ENCODE results near the gene TAS2R60. TPM values are rescaled to one million over a fixed set of nuclear protein-coding genes. Genes with fewer than 3 reads are reported as not detected.
A peak's percentile ranks its signal among the peaks of the same experiment; 100 is the strongest.
"Not testable (repeated sequence)": the region's sequence is repeated elsewhere in the genome, so short reads cannot be mapped to it uniquely, and the experiment has no call there.

Gene TAS2R60
- total RNA-seq, 2 experiments from 2014 or later, result not detected

DNA sequence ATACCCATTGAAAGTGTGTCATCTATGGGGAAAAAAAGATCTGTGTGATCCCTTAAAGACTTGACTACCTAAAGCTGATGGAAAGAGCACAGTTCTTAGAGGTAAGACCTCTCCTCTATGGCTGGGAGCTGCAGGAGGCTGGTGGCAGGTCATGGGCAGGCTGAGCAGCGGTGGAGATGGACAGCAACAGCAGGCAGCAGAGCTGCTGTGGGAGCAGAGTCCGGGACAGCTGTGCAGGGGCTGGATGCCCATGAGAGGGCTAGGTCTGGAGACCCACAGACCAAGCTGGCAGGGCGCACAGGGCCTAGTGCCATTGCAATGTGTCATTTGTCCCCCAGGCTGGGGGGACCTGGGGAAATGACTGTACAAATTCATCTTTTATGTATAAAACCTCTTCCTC lies 21.2 kb upstream of the TAS2R60 start:
- H3K9me3 Mint-ChIP-seq, result peaks cover 7% of the 10 kb centered on the region
- H3K4me3 Mint-ChIP-seq, result no peak overlapping the region

DNA sequence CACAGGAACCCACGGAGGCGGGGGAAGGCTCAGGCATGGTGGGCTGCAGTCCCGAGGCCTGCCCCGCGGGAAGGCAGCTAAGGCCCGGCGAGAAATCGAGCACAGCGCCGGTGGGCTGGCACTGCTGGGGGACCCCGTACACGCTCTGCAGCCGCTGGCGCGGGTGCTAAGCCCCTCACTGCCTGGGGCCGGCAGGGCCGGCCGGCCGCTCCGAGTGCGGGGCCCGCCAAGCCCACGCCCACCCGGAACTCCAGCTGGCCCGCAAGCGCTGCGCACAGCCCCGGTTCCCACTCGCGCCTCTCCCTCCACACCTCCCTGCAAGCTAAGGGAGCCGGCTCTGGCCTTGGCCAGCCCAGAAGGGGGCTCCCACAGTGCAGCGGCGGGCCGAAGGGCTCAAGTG lies 18.8 kb upstream of the TAS2R60 start:
- H3K27me3 Mint-ChIP-seq, H3K4me3 Mint-ChIP-seq, H3K36me3 Mint-ChIP-seq, DNase-seq, H3K9me3 Mint-ChIP-seq, H3K27ac Mint-ChIP-seq: not testable (repeated sequence)
- H3K4me1 Mint-ChIP-seq, result peaks cover 13% of the 10 kb centered on the region

More for the DNA sequence above, 21.2 kb upstream of the TAS2R60 start:
- H3K27me3 Mint-ChIP-seq, result no peaks in the 10 kb centered on the region
- H3K4me1 Mint-ChIP-seq, result peaks cover 16% of the 10 kb centered on the region
- H3K36me3 Mint-ChIP-seq, result peaks cover 5% of the 10 kb centered on the region
- DNase-seq, result no peak
- no peak overlapping the region for H3K27ac Mint-ChIP-seq

DNA sequence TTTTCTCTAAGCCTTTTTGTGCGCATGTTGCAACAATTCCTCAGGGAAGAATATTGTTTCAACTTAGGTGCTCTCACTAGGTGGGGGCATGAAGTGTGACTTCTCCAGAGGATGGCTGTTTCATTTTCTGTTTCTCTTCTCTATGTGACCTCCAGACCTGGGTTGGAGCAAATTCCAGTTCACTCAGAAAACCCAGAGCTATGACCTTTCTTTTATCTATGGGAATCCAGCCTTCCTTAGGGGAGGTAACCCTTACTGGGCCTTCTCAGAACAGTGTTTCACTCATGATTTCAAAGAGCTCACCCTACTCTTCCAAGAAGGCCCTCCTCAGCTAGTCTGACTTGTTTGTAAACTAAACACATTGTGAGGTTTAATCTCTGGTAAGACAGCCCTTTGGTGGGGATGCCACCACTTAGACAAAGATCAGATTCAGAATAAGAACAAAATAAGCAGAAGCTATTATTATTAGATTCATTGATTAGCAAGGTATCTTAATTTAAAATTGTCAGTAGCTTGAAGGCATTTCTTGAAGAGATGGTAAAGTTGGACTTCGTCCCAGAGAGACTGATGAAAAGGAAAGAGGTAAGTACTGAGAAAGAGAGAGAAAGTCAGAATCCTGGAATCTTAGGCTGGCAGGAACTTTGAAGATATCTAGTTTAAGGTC lies 16.6 kb upstream of the TAS2R60 start:
- Mint-ChIP-seq H3K27ac (no peak overlapping the region), H3K9me3 (no peaks in the 10 kb centered on the region), H3K4me3 (no peak overlapping the region)

DNA sequence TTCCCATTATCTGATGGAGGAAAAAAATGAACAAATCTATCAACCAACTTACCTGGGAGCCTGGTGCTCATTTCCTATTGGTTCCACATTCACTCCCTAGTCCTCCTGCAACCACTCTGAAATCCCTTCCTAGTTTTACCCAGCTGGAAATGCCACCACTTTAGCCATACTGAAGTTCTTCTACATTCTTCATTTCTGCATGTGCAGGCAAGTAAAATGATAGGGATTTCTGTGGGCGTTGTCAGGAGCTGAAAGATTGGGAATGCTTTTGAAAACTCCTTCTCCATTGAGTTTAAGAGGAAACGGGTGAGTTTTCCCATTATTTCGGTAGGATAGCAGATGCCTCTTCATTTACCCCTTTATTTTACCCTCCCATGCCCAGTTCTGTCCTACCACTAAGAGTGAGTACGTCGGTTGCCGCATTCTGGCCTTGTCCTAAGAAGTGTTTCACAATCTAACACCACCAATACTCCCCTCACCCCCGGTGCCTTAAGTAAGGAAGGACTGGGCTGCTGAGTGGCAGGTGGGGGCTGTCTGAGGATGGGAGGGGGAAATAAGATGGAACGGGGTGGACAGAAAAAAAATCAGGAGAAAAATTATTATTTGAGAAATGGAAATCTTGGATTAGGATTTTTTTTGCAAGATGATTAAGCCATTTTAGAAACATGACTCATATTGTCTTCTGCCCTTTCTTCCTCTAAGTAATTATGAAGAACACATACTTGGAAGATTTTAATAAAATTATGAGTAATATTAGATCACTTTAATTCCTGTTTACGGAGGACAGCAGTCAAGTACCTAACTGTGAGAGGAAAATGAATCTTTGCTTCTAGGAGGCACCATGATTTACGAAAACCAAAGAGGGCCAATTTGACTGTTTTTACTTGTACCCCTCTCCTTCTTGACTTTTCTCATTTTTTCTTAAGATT lies 13.2 kb upstream of the TAS2R60 start:
- H3K27ac Mint-ChIP-seq, result no peak overlapping the region
- no peaks in the 10 kb centered on the region for H3K27me3 Mint-ChIP-seq
- no peaks in the 10 kb centered on the region for H3K36me3 Mint-ChIP-seq
- peaks cover 9% of the 10 kb centered on the region for H3K4me1 Mint-ChIP-seq
- H3K9me3 Mint-ChIP-seq, result no peaks in the 10 kb centered on the region
- no peak overlapping the region for H3K4me3 Mint-ChIP-seq
- no peak for DNase-seq

More for the DNA sequence above, 16.6 kb upstream of the TAS2R60 start:
- no peak for DNase-seq
- H3K36me3 Mint-ChIP-seq, result no peaks in the 10 kb centered on the region
- no peaks in the 10 kb centered on the region for H3K27me3 Mint-ChIP-seq
- H3K4me1 Mint-ChIP-seq, result peaks cover 8% of the 10 kb centered on the region

DNA sequence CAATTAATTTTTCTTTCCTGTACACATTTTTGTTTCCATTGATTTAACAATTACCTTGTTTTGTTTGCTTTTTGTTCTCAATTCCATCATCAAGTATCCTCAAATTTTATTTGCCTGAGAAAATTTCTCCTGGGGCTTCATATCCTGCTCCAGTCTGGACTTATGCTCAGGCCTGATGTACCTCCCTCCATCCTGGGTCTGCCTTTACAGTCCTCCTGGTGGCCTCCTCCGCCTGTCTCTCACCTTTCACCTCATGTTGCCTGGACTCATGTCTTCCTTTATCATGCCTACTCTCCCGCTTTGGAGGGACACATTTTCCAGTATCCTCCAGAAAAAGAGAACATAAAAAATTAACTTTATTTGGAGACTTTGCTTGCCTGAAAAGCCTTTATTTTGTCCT lies 12.1 kb upstream of the TAS2R60 start:
- no peaks in the 10 kb centered on the region for H3K27me3 Mint-ChIP-seq
- H3K4me3 Mint-ChIP-seq, result no peak overlapping the region
- DNase-seq, result no peak
- H3K9me3 Mint-ChIP-seq, result no peaks in the 10 kb centered on the region
- H3K36me3 Mint-ChIP-seq, result peaks cover 3% of the 10 kb centered on the region
- no peak overlapping the region for H3K27ac Mint-ChIP-seq
- peaks cover 13% of the 10 kb centered on the region for H3K4me1 Mint-ChIP-seq

DNA sequence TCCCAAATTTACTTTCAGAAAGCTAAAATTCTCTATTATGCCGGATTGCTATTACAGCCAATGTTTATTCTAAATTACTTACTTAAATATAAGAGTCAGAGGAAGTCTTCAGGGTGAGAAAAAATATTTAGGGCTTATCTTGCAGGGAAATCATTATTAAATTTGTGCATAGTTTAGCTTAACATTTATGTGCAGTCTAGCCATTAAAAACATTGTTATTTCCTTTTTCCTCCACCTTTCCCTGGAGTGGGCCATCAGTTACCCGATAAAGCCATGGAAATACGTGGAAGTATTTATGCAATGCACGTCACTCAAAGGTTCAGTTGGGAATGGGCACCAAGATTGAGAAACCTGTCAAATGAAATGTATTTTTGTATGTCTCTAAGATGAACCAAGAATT lies 9.5 kb upstream of the TAS2R60 start:
- no peak for DNase-seq
- Mint-ChIP-seq H3K4me1 (peaks cover 28% of the 10 kb centered on the region), H3K27ac (no peak overlapping the region), H3K36me3 (peaks cover 9% of the 10 kb centered on the region), H3K27me3 (no peaks in the 10 kb centered on the region), H3K4me3 (no peak overlapping the region), H3K9me3 (no peaks in the 10 kb centered on the region)

DNA sequence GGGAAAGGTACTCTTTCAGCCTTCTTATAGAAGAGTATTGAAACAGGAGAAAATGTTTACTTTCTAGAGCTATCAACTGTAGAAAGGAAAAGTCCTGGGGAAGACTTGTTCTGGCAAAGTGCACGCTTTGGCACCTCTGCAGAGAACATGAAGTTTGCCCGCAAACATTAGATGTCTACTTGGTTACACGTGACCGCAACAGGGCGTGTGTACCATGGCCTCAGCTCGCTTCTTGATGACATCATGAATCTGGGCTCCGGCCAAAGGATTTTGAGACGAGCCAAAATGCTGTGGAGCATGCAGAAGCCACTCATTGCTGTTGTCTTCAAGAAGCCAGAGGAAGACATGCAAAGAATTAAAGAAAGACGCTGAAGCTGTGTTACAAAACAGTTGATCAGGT lies 8.6 kb upstream of the TAS2R60 start:
- H3K9me3 Mint-ChIP-seq, result no peaks in the 10 kb centered on the region
- DNase-seq, result no peak
- H3K27me3 Mint-ChIP-seq, result no peaks in the 10 kb centered on the region
- H3K36me3 Mint-ChIP-seq, result peaks cover 10% of the 10 kb centered on the region
- peaks cover 28% of the 10 kb centered on the region for H3K4me1 Mint-ChIP-seq
- H3K4me3 Mint-ChIP-seq, result no peak overlapping the region
- H3K27ac Mint-ChIP-seq, result no peak overlapping the region

DNA sequence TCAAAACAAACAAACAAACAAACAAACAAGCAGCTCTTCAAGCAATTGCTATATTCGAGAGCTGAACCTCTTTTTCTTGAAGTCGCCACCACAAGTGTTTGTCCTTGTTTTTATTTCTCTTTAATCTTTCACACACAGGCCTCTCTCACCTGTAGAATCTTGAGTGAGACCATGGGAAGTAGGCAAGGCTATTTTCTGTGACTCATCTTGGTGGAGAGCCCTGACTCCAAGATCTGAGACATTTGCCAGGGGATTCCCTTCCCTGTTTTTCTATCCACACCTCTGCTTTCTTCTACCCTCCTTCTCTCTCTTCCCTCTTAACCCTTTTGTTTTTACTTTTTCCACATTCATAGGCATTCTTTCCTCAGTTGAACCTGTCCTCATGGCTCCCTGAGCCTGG lies 8.0 kb upstream of the TAS2R60 start:
- Mint-ChIP-seq H3K36me3 (peaks cover 10% of the 10 kb centered on the region), H3K27ac (no peak overlapping the region), H3K4me3 (no peak overlapping the region), H3K4me1 (peaks cover 30% of the 10 kb centered on the region), H3K9me3 (no peaks in the 10 kb centered on the region), H3K27me3 (no peaks in the 10 kb centered on the region)
- DNase-seq, result no peak

DNA sequence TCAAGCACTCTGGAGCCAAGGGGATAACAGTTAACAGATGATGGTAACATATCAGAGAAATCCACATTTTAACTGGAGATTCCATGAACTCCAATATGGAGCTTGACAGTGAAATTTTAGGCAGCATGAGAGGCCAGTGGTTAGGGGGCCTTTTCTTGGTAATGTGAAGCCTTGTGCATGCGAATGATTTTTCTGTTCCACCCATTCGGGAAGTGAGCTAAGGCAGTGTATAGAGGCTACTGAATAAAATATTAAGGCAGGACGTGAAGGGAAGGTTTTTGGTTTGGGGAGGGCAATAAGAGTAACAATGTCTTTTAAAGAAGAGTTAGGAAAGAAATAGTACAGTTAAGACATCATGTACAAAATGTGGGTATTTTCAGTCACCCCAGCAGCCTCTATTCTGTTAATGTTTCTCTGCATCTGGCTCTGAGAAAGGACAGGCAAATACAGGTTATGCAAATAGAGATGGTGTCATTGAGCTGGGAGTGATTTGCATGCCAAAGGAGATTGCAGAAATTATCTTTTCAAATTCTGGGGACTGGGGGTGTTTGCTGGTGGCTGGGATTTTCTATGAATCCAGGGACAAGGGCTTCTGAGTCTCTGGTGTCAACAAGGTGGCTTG lies 6.8 kb upstream of the TAS2R60 start:
- Mint-ChIP-seq H3K4me3 (no peak overlapping the region), H3K27ac (no peak overlapping the region), H3K27me3 (no peaks in the 10 kb centered on the region), H3K9me3 (no peaks in the 10 kb centered on the region), H3K4me1 (peaks cover 30% of the 10 kb centered on the region), H3K36me3 (peaks cover 10% of the 10 kb centered on the region)
- DNase-seq, result no peak

DNA sequence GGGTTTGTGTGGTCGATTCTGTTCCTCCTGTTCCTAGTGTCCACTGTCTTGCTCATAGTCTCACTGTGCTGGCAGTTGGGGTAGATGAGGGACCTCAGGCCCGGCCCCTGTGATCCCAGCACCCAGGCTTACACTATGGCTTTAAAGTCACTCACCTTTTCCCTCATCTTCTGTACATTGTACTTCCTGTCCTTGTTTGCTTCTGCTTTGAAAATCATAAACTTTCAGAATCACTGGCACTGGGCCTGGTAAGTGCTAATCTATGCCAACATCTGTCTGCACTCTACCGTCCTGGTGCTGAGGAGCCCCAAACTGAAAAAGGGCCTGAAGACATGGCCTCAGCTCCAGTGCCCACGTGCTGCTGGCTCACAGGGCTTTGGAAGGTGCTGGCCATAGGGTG lies 5.7 kb upstream of the TAS2R60 start:
- H3K36me3 Mint-ChIP-seq, result peaks cover 10% of the 10 kb centered on the region
- peak overlapping the region; percentile 37 for H3K27ac Mint-ChIP-seq
- no peak for DNase-seq
- H3K27me3 Mint-ChIP-seq, result no peaks in the 10 kb centered on the region
- no peak overlapping the region for H3K4me3 Mint-ChIP-seq
- H3K4me1 Mint-ChIP-seq, result peaks cover 26% of the 10 kb centered on the region
- H3K9me3 Mint-ChIP-seq, result no peaks in the 10 kb centered on the region

DNA sequence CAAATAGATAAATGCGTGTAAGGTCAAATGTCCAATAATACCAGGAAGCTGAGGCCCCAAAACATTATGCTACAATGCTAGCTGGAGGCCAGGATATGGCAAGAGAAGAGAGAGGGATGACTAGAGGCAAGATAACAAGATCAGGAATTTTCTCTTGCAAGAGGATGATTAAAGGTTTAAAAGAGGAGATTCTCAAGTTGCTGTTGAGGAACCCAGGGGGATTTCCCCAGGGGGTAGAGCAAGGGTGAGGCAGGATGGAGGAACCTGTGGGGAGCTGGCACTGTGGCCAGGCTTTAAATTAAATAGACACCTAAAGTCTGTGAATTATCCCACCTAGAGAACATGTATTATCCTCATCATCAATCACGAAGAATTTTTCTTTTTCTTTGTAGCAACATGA lies 3.4 kb upstream of the TAS2R60 start:
- DNase-seq, result no peak
- Mint-ChIP-seq H3K36me3 (peaks cover 10% of the 10 kb centered on the region), H3K4me3 (no peak overlapping the region), H3K9me3 (no peaks in the 10 kb centered on the region), H3K27me3 (no peaks in the 10 kb centered on the region), H3K27ac (no peak overlapping the region), H3K4me1 (peaks cover 26% of the 10 kb centered on the region)

DNA sequence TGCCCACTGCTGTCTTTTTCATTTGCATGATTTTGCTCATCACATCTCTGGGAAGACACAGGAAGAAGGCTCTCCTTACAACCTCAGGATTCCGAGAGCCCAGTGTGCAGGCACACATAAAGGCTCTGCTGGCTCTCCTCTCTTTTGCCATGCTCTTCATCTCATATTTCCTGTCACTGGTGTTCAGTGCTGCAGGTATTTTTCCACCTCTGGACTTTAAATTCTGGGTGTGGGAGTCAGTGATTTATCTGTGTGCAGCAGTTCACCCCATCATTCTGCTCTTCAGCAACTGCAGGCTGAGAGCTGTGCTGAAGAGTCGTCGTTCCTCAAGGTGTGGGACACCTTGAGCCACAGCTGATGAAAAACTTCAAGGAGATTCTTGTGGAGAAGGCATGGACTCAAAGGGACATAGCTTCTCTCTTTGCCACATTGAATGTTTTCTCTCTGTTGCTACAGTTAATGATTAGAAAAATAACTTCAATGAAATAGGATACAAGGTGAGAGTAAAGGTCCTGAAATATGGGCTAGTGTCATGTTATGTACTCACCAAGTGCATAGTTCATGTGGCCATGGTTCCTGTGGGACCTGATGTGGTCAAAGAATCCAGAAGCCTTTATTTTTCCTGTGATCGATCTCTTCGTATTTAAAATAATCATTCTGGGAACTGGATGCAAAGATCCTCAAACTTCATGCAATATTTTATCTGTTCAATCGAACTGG lies 970 bp downstream of the TAS2R60 start:
- DNase-seq, result no peak
- no peak overlapping the region for H3K4me3 Mint-ChIP-seq
- no peaks in the 10 kb centered on the region for H3K27me3 Mint-ChIP-seq
- H3K9me3 Mint-ChIP-seq, result no peaks in the 10 kb centered on the region
- peaks cover 2% of the 10 kb centered on the region for H3K4me1 Mint-ChIP-seq
- no peaks in the 10 kb centered on the region for H3K36me3 Mint-ChIP-seq
- H3K27ac Mint-ChIP-seq, result no peak overlapping the region

DNA sequence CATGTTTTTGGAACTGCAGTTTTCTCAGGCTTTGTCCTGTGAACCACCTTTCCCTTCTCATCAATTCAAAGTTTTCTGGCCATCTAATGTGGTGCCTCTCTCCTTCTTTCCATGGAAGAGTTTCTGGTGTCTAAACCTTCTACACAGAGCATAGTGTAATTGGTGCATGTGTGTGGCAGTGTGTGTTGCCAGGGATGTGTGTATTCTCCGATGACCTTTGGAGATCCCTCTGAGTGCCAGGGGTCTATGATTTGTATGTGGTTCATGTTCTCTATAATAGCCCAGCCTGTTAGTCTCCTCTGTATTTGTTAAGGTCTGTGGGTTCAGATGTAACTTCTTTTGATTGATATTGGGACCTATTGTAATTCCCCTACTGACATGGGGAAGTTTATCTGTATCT lies 1.5 kb downstream of the TAS2R60 start:
- no peak for DNase-seq
- Mint-ChIP-seq H3K9me3 (no peaks in the 10 kb centered on the region), H3K27me3 (no peaks in the 10 kb centered on the region), H3K27ac (no peak overlapping the region), H3K4me1 (peaks cover 1% of the 10 kb centered on the region), H3K36me3 (no peaks in the 10 kb centered on the region), H3K4me3 (no peak overlapping the region)

DNA sequence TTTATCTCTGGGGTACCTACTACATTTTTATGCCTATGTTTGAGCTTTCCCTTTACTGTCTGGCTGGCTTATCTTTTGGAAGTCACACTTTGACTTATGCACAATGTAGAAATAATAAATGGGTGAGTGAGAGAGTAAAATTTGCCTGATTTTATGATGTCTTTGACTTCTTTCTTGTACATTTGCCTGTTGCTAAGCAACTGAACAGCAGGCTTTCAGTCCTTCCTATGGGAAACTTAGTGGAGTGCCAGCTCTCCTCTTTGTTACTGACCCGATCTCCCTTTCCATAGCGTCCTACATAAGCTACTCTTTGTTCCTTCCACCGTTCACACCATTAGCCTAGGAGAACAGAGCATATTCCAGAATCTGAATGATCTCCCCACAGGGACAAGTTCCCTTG lies 4.2 kb downstream of the TAS2R60 start:
- Mint-ChIP-seq H3K27ac (no peak overlapping the region), H3K36me3 (peaks cover 2% of the 10 kb centered on the region), H3K4me3 (no peak overlapping the region), H3K27me3 (no peaks in the 10 kb centered on the region), H3K9me3 (no peaks in the 10 kb centered on the region), H3K4me1 (peaks cover 2% of the 10 kb centered on the region)
- no peak for DNase-seq

DNA sequence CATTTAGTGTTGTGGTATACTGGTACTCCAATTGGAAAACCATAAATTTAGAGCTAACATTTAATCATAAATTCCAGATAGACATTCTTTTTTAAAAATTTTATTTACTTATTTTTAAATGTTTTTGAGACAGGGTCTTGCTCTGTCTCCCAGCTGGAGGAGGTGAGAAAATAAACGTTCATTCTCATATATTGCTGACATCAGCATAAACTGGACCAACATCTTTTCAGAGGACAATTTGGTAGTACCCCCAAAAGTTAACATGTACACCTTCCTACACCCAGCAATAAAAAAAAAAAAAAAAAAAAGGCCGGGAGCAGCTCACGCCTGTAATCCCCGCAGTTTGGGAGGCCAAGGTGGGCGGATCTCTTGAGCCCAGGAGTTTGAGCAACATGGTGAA lies 5.2 kb downstream of the TAS2R60 start:
- Mint-ChIP-seq H3K36me3 (peaks cover 2% of the 10 kb centered on the region), H3K4me3 (no peak overlapping the region), H3K9me3 (no peaks in the 10 kb centered on the region), H3K4me1 (peaks cover 10% of the 10 kb centered on the region), H3K27me3 (no peaks in the 10 kb centered on the region), H3K27ac (no peak overlapping the region)
- no peak for DNase-seq

All from activated naive CD8-positive, alpha-beta T cell treated with anti-CD3 and anti-CD28 coated beads for 36 hours (primary cell).